ENCODE measurements around the gene DIRAS1. TPM values are rescaled to one million over a fixed set of nuclear protein-coding genes. Genes with fewer than 3 reads are reported as not detected.

Gene DIRAS1
- total RNA-seq, 2 donors from 2014 or later: 36.5 to 58.0 TPM

- Histone ChIP-seq H3K36me3 (peaks cover 62% of the 10 kb centered on the region), H3K27ac (no peak overlapping the region), H3K9me3 (no peaks in the 10 kb centered on the region), H3K4me3 (no peak overlapping the region), H3K4me1 (peaks cover 0 to 33% of the 10 kb centered on the region in 2 donors), H3K27me3 (no peaks in the 10 kb centered on the region)
- no peak for DNase-seq (ENCODE audit: low spot score)
- no peak for TF ChIP-seq CTCF (IDR thresholded peaks at IDR 0.05)
Observed at GRCh38 chr19:2766594-2767372, 45.6 kb upstream of the DIRAS1 start.

DNA sequence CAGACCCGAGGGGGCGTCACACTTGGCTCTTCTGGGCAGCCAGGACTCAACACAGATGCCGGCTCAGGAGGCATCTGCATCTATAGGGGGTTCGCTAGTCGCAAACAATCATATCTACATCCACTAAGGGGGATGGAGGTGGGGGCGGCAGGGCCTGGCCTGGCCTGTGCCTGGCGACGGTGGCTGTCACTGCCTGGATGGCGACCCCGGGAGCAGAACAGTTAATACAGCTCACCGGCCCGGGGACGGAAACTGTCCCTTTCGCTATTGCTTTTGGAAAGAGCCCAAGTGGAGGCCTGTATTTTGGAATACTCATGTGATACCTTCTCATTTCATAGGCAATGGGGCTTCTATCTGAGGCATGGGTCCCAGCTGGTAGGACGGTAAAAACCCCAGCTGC lies 44.2 kb upstream of the DIRAS1 start:
- peaks cover 73% of the 10 kb centered on the region for H3K36me3 ChIP-seq
- H3K9me3 ChIP-seq: no peaks in the 10 kb centered on the region
- no peak overlapping the region for H3K27ac ChIP-seq
- peaks cover 0 to 19% of the 10 kb centered on the region in 2 donors for H3K4me1 ChIP-seq
- DNase-seq (ENCODE audit: low spot score): no peak
- H3K27me3 ChIP-seq: no peaks in the 10 kb centered on the region
- TF ChIP-seq CTCF (IDR thresholded peaks at IDR 0.05): no peak
- H3K4me3 ChIP-seq: no peak overlapping the region

DNA sequence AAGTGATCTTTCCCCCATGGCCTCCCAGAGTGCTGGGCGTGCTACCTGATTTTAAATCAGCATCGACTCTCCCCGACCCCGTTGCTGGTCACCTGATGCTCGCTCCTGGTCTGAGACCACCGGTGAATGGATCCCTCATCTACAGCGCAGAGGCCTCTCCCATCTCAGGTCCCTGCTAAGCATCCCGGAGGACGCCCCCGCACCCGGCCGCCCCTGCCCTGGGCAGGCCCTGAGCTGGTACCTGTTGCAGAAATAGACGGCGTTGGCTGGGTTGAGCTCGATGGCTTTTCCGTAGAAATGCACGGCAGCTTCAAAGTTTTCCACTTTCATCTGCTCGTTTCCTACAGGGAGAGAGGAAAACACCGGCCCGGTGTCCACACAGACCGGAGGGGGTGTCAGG lies 43.8 kb upstream of the DIRAS1 start:
- TF ChIP-seq CTCF (IDR thresholded peaks at IDR 0.05): no peak
- H3K4me3 ChIP-seq: no peak overlapping the region
- DNase-seq (ENCODE audit: low spot score): no peak
- H3K27ac ChIP-seq: no peak overlapping the region
- H3K9me3 ChIP-seq: no peaks in the 10 kb centered on the region
- H3K27me3 ChIP-seq: no peaks in the 10 kb centered on the region
- peaks cover 0 to 15% of the 10 kb centered on the region in 2 donors for H3K4me1 ChIP-seq
- H3K36me3 ChIP-seq: peaks cover 75% of the 10 kb centered on the region

GRCh38 chr19:2763687-2764086 lies 42.5 kb upstream of the DIRAS1 start:
- no peak for TF ChIP-seq CTCF (IDR thresholded peaks at IDR 0.05)
- Histone ChIP-seq H3K4me3 (no peak overlapping the region), H3K4me1 (peaks cover 0 to 4% of the 10 kb centered on the region in 2 donors), H3K27ac (no peak overlapping the region), H3K9me3 (no peaks in the 10 kb centered on the region), H3K27me3 (no peaks in the 10 kb centered on the region), H3K36me3 (peaks cover 88% of the 10 kb centered on the region)
- DNase-seq (ENCODE audit: low spot score): no peak

- Histone ChIP-seq H3K36me3 (peaks cover 91% of the 10 kb centered on the region), H3K4me1 (no peaks in the 10 kb centered on the region), H3K9me3 (no peaks in the 10 kb centered on the region), H3K4me3 (no peak overlapping the region), H3K27ac (no peak overlapping the region), H3K27me3 (no peaks in the 10 kb centered on the region)
- DNase-seq (ENCODE audit: low spot score): no peak
- no peak for TF ChIP-seq CTCF (IDR thresholded peaks at IDR 0.05)
Observed at GRCh38 chr19:2762783-2763496, 41.8 kb upstream of the DIRAS1 start.
